ENCODE data around the gene GLMN.
"Not testable (repeated sequence)": the region's sequence is repeated elsewhere in the genome, so short reads cannot be mapped to it uniquely, and the experiment has no call there.

Gene GLMN

DNA sequence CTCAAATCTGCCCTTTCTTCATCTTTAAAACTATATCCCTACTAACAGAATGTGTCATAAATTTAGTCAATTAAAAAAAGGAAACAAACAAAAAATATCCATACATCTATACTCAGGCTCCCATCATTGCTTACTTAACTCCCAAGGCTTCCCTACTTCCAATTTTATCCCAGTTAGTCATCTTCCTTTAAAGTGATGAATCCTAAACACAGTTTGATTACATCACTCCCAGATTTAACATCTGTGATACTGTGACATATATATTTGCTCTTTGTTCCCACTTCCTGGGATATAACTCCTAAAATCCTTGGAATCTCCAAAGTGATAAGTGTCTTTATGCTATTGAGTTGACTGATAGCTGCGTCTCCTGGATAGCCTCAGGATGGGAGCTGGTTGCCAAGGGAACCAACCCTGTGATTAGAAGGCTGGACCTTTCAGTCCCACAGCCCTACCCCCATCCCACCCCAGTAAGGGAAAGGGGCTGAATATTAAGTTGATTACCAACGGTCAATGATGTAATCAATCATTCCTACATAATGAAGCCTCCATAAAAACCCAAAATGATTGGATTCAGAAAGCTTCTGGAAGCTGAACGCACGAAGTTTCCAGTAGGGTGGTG lies 21.6 kb downstream of the GLMN start:
- TF ChIP-seq, protein P1, sequence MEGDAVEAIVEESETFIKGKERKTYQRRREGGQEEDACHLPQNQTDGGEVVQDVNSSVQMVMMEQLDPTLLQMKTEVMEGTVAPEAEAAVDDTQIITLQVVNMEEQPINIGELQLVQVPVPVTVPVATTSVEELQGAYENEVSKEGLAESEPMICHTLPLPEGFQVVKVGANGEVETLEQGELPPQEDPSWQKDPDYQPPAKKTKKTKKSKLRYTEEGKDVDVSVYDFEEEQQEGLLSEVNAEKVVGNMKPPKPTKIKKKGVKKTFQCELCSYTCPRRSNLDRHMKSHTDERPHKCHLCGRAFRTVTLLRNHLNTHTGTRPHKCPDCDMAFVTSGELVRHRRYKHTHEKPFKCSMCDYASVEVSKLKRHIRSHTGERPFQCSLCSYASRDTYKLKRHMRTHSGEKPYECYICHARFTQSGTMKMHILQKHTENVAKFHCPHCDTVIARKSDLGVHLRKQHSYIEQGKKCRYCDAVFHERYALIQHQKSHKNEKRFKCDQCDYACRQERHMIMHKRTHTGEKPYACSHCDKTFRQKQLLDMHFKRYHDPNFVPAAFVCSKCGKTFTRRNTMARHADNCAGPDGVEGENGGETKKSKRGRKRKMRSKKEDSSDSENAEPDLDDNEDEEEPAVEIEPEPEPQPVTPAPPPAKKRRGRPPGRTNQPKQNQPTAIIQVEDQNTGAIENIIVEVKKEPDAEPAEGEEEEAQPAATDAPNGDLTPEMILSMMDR (IDR thresholded peaks at IDR 0.05; ENCODE audit: low read depth, low read length), result no peak
- Histone ChIP-seq H3K9me3 (no peaks in the 10 kb centered on the region), H3K36me3 (no peaks in the 10 kb centered on the region), H3K4me3 (ENCODE audit: low read depth, low read length) (no peak overlapping the region), H3K4me1 (no peaks in the 10 kb centered on the region), H3K27me3 (no peaks in the 10 kb centered on the region)
- DNase-seq, result no peak

DNA sequence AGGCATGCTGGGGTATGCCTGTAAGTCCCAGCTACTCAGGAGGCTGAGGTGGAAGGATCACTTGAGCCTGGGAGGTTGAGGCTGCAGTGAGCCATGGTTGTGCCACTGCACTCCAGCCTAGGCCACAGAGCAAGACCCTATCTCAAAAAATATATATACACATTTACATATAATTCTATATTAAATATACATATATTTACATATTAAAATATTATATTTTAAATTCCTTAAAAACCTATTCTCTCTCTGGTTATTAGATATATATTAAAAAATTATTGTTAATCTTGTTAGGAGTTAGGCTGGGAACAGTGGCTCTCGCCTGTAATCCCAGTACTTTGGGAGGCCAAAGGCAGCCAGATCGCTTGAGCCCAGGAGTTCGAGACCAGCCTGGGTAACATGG lies 22.7 kb downstream of the GLMN start:
- Histone ChIP-seq H3K27me3 (no peaks in the 10 kb centered on the region), H3K4me1 (no peaks in the 10 kb centered on the region), H3K4me3 (ENCODE audit: low read depth, low read length) (no peak overlapping the region), H3K36me3 (no peaks in the 10 kb centered on the region), H3K9me3 (no peaks in the 10 kb centered on the region)
- TF ChIP-seq, protein P1 (IDR thresholded peaks at IDR 0.05; ENCODE audit: low read depth, low read length), result no peak
- no peak for DNase-seq

DNA sequence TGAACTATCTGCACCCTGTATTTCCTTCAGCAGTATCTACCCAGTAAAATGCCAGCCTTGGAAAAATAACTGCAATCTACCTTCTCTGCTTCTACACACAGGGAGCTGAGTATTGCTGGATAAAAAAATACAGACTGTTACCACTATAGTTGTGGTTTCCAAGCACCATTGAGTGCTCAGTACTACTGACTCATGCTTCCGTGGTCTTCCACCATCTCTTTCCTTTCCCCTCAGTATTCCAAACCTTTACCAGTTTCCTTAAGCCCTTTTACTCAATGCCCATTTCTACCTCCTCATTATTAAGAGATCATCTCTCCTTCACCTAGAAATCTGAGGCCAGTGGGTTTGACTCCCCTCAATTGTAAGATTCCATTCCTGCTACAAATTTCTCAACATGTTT lies 23.8 kb downstream of the GLMN start:
- H3K4me1 ChIP-seq, result no peaks in the 10 kb centered on the region
- TF ChIP-seq, protein P1 (IDR thresholded peaks at IDR 0.05; ENCODE audit: low read depth, low read length), result no peak
- H3K36me3 ChIP-seq, result no peaks in the 10 kb centered on the region
- no peak overlapping the region for H3K4me3 ChIP-seq (ENCODE audit: low read depth, low read length)
- H3K27me3 ChIP-seq, result no peaks in the 10 kb centered on the region
- no peaks in the 10 kb centered on the region for H3K9me3 ChIP-seq
- no peak for DNase-seq

DNA sequence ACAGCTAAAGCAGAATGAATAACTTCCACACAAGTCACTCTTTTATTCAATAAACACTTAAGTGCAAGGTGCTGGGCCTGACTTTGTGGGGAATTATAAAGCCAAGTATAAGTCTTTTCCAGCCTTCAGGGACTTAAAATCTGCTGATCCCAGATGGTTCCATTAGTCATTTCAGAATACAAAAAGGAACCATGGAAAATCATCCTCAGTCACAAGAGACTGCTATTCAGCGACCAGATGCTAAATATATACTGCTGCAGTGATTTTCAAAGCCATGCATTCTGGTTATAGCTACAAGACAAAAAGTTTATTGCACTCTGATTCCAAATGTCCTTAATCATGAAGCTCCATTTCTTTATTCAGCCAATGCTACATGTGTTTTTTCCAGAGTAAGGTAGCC lies 25.7 kb downstream of the GLMN start:
- TF ChIP-seq, protein P1 (IDR thresholded peaks at IDR 0.05; ENCODE audit: low read depth, low read length), result no peak
- no peaks in the 10 kb centered on the region for H3K4me1 ChIP-seq
- no peaks in the 10 kb centered on the region for H3K9me3 ChIP-seq
- no peak for DNase-seq
- H3K4me3 ChIP-seq (ENCODE audit: low read depth, low read length), result no peak overlapping the region
- no peaks in the 10 kb centered on the region for H3K36me3 ChIP-seq
- H3K27me3 ChIP-seq, result no peaks in the 10 kb centered on the region

DNA sequence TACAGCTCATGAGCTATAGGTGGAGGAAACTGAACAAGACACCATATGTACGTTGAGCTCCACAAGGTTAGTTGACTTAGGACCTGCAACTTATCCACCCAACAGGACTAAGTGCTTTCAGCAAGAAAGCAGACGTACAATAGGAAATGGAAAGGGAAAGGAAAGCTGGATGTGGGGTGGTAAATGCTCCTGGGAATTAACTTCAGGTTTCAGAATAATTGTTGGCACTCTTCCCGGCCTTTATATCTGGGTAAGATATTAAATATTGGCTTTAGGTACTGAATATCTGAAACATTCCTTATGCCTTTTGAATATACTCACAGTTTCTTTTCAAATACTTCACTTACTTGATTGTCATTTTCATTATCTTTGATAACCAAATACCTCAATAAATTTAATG lies 36.3 kb downstream of the GLMN start:
- no peaks in the 10 kb centered on the region for H3K4me1 ChIP-seq
- H3K36me3 ChIP-seq, result no peaks in the 10 kb centered on the region
- TF ChIP-seq, protein P1 (IDR thresholded peaks at IDR 0.05; ENCODE audit: low read depth, low read length), result no peak
- no peaks in the 10 kb centered on the region for H3K27me3 ChIP-seq
- peak; percentile 16 for DNase-seq
- H3K9me3 ChIP-seq, result no peaks in the 10 kb centered on the region
- no peak overlapping the region for H3K4me3 ChIP-seq (ENCODE audit: low read depth, low read length)

DNA sequence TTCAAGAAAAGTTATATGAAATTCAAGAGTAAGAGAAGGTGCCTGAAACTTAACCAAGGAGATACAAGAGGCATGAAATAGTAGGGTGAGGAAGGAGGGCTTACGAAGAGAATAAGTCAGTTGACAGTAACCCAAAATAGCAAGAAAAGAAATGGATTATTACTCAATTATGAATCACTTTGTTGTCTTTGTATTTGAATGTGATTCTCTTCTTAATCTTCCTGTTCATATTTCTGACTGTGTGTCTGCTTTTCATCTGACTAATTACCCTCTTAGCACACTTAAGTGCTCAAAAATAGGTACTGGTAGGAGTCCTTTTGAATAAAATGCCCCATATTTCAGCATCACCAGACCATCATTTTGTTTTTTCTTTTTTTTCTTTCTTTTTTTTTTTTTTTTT lies 39.4 kb downstream of the GLMN start:
- TF ChIP-seq, protein P1 (IDR thresholded peaks at IDR 0.05; ENCODE audit: low read depth, low read length), result no peak
- no peaks in the 10 kb centered on the region for H3K9me3 ChIP-seq
- H3K4me1 ChIP-seq, result no peaks in the 10 kb centered on the region
- no peak overlapping the region for H3K4me3 ChIP-seq (ENCODE audit: low read depth, low read length)
- no peaks in the 10 kb centered on the region for H3K27me3 ChIP-seq
- no peaks in the 10 kb centered on the region for H3K36me3 ChIP-seq
- DNase-seq, result no peak

DNA sequence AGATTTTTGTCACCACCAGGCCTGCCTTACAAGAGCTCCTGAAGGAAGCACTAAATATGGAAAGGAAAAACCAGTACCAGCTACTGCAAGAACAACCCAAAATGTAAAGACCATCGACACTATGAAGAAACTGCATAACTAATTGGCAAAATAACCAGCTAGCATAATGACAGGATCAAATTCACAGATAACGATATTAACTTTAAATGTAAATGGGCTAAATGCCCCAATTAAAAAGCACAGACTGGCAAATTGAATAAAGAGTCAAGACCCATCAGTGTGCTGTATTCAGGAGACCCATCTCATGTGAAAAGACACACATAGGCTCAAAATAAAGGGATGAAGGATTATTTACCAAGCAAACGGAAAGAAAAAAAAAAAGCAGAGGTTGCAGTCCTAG lies 44.1 kb downstream of the GLMN start:
- not testable (repeated sequence) for H3K36me3 ChIP-seq; H3K27me3 ChIP-seq; H3K9me3 ChIP-seq; DNase-seq; H3K4me1 ChIP-seq; H3K4me3 ChIP-seq (ENCODE audit: low read depth, low read length)
